DMS53 treated with DMSO at 0.1 percent for 48 hours (cell line): Measurements from ENCODE around the gene BMAL1.

Experiments used
- DNase-seq: peaks from one replicate; lab custom pipeline; 2025; ENCODE audit not compliant: unreplicated experiment; lab: John Stamatoyannopoulos, UW

BMAL1 gene

GRCh38 chr11:13260963-13261588 is 16.5 kb upstream of the BMAL1 start:
- no peak for DNase-seq

- peak; percentile 25 for DNase-seq
These were observed 16.0 kb upstream of the BMAL1 start for GRCh38 chr11:13261591-13262061.

DNA sequence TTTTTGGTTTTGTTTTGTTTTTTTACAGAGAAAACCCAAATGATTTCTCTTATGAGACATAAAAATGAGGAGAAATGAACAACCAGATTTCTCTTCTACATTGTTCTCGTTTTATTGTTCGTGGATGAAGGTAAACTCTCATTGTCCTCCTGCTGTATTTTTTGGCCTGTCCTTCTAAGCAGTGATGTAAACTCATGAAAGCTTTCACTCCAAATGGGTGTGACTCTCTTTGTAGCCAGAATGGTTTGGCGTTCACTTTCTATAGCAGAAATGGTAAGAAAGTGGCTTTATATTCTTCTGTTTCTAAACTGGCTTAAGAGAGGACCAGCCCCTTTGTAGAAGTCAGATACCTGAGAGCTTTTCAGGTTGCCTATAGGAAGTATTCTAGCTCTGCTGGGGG is 15.5 kb upstream of the BMAL1 start:
- DNase-seq, result no peak

DNA sequence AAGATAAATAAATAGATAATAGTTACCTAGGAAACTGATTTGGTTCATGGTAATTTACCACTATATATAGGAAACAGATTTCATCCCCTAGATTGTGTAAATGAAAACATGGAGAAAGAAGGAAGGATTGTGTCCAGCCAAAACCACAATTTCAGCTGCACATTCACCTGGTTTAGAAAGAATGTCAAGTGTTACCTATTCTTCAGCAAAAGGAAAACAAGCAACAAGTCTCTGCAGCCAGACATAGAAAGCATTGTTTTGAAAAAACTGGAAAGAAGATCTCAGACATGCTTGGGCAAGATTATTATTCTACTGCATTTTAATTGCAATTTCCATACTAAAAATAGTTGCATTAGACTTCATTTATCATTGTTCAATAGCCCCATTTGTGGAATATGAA is 8.8 kb upstream of the BMAL1 start:
- DNase-seq, result no peak

DNA sequence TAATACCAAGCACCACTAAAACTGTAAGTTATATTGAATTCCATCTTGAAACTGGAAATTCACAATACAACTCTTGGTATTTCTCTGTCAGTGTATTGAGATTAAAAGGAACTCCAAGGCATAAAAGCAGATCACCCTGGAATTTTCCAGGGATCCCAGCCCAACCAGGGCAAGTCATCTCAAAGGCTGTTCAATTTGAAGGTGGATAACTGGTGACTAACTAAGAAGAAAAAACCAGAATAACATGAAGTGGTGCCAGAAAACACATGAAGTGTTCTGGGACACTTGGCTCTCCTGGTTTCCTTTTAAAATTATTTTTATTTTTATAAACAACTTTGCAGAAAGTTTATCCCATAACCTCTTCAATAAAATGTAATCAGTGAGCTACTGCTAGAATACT is 7.8 kb upstream of the BMAL1 start:
- DNase-seq, result no peak

DNA sequence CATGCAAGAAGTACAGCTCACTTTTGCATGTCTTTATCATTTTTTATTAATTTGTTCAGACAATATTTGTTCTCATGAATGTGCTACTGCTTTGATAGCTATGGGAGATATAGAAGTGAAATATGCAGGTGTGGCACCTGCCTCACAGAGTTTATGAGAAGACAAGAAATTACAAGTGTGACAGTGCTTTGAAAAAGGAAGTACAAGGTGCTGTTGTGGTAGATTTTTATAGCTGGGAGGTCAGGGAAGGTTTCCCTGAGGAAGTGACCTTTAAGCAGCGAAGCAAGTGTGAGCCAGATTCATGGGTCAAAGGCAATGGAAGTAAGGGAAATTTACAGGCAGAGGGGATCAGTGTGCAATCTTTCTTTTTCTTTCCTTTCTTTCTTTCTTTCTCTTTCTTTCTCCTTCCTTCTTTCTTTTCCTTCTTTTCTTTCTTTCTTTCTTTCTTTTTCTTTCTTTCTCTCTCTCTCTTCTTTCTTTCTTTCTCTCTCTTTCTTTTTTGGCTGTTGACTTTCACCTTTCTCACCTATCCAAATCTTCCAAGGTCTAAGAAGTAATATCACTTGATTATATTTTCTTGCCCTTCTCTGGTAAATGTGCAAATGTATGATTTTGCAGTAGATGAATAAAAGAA is 6.4 kb upstream of the BMAL1 start:
- DNase-seq, result no peak

GRCh38 chr11:13276454-13276831 is 1.1 kb upstream of the BMAL1 start:
- DNase-seq, result no peak

DNA sequence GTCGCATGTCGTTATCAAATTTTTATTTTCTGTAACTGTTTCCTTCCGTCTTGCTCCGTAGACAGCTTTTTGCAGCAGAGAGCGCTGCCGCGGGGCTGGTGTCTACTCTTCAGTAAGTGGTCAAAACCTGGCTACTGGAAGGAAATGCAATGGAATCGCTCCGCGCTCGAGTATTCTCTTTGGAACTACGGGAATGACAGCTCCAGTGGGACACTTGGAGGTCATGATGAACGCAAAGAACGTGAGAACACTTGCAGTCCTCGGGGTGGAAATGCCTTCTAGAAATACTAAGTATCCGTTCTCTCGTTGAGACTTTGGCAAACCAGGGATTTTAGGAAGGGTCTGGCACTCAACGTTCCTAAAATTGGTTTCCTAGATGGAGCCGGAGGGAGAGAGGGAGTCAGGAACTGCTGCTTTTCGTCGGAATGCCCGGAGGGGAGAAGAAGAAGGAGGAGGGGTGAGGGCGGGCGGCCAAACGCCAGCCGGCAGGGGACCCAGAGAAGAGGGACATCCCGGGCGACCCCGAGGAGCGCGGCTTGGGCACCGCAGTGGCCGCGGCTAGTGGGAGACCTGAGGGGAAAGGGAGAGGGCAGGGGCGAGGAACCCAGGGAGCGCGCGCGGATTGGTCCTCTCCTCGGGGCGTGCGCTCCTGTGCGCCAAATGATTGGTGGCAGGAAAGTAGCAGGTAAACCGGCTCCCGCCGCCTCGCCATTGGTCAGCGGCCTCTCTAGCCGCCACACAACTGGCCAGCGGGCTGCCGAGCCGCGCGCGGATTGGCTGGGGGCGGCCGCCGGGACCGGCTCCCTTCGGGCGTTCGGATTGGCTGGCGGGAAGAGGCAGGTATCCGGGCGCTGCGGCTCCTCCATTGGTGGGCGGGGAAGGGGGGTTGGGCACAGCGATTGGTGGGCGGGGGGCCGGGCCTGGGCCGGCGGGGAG is 490 bp upstream of the BMAL1 start:
- peak; percentile 95 for DNase-seq

GRCh38 chr11:13278609-13279486 is 1.3 kb downstream of the BMAL1 start:
- DNase-seq, result peak; percentile 29

DNA sequence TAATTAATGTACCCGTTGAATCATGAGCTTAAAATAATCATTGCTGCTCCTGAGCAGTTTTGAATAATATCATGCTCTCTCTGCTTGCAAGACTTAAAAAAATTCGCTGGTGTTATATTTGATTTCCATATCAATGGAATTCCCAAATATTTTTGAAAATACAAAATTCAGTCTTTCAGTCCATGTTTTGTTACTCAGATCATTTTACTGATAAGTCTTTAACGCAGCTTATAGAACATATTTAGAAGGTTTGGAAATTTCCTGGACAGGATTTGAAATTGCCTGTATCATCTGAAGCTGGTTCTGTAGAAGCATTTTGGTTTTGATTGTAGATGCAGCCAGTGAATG is 1.9 kb downstream of the BMAL1 start:
- DNase-seq, result no peak

- DNase-seq, result no peak
These were observed 2.6 kb downstream of the BMAL1 start for GRCh38 chr11:13280092-13280722.

DNA sequence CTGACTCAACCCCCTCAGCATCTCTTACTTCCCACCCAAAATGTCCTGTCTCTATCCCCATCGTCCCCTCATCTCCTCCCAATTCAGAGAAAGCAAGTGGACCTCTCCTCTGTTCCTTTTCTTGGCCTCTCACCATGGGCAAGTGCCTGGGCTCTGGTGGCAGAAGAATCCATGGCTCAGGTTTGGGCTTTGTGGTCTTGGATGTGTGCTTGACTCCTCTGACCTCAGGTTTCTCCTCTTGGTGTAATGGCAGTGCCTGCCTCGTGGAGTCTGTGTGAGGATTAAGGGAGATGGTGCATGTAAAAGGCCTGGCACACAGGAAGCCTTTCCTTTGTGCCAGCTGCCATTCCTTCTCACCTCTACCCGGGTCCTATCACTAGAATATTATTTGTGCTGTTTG is 3.2 kb downstream of the BMAL1 start:
- DNase-seq, result no peak

GRCh38 chr11:13283636-13284035 is 6.0 kb downstream of the BMAL1 start:
- no peak for DNase-seq

- no peak for DNase-seq
These were observed 7.4 kb downstream of the BMAL1 start for GRCh38 chr11:13284776-13285588.

GRCh38 chr11:13286279-13286821 is 8.8 kb downstream of the BMAL1 start:
- DNase-seq, result no peak

- no peak for DNase-seq
These were observed 9.4 kb downstream of the BMAL1 start for GRCh38 chr11:13287036-13287435.

GRCh38 chr11:13287681-13288080 is 10.1 kb downstream of the BMAL1 start:
- no peak for DNase-seq

GRCh38 chr11:13288375-13289029 is 10.9 kb downstream of the BMAL1 start:
- peak; percentile 37 for DNase-seq

- DNase-seq, result no peak
These were observed 11.5 kb downstream of the BMAL1 start for GRCh38 chr11:13289081-13289480.
